Natural killer cell treated with Interleukin-12 subunit alpha and Interleukin-12 subunit beta and Interleukin-15 and Interleukin-18, amount 100 ng/mL, for 72 hours (primary cell): ENCODE data around the gene PPP1R14B. TPM values are rescaled to one million over a fixed set of nuclear protein-coding genes. Genes with fewer than 3 reads are reported as not detected.

ENCODE experiments used
- ATAC-seq, 2 donors: fragments of 150-1000 bp; cut with Tn5 transposase in 1 of 2; sonication (Bioruptor Pico), chemical (Tn5 transposase) in 1 of 2; 2 replicates each; pipeline ENCODE4 v1.10.0; 2021
- DNase-seq: peaks from one replicate; pipeline ENCODE4 v3.0.0; 2022; ENCODE audit warnings: low spot score
- H3K27ac Mint-ChIP-seq, 2 donors: 1 replicate in 1 of 2; 2 replicates in 1 of 2; pipeline ENCODE4 v1.8.0; 2022; ENCODE audit warnings: mixed read lengths in 2 of 2, mild to moderate bottlenecking in 1 of 2, moderate library complexity in 1 of 2
- H3K27me3 Mint-ChIP-seq, 2 donors: 1 replicate in 1 of 2; 2 replicates in 1 of 2; pipeline ENCODE4 v1.8.0; 2022; ENCODE audit warnings: mixed read lengths in 2 of 2
- H3K36me3 Mint-ChIP-seq: one replicate; pipeline ENCODE4 v1.8.0; 2022; ENCODE audit warnings: mixed read lengths
- H3K4me1 Mint-ChIP-seq, 2 donors: 1 replicate in 1 of 2; 2 replicates in 1 of 2; pipeline ENCODE4 v1.8.0; 2022; ENCODE audit warnings: low read depth in 2 of 2, mixed read lengths in 2 of 2, mild to moderate bottlenecking in 1 of 2
- H3K4me3 Mint-ChIP-seq: one replicate; pipeline ENCODE4 v1.8.0; 2022; ENCODE audit warnings: mixed read lengths
- H3K9me3 Mint-ChIP-seq: 2 replicates; pipeline ENCODE4 v1.8.0; 2022; ENCODE audit warnings: mixed read lengths
- total RNA-seq, 2 donors: library from RNA; stranded (reverse); gene quantifications; one replicate each; pipeline ENCODE4 v1.2.3, GENCODE V29; 2022

Gene PPP1R14B
- total RNA-seq, 2 donors from 2014 or later = 130 to 236 TPM

DNA sequence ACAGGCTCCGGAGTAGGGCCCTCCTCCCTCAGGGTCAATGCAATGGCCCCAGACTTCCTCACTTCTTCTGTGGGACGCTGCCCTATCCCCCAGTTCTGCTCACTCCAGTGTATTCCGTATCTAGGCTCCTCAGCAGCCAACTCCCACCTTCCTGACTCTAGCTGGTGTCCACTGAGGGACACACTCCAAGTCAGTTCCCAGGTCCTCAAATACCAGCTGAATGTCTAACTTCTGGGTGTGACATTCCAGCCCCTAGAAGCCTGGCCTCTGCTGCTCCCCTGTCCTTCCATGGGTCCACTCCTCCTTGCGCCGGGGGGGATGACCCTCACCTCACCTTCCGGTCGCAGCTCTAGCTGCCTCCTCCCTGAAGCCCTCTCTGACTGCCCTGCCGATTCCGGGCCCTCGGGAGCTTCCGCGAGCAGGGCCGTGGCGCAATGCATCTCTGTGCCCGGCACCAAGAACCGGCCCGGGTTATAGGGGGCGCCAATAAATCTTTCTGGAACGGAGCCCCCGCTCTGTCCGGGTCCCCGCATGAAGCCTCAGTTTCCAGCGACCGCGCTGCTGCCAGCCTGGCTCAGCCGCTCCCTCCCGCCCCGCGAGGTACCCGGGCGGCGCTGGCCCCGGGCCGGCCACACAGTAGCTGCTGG lies 22.3 kb upstream of the PPP1R14B start:
- H3K4me1 Mint-ChIP-seq = peaks cover 26 to 30% of the 10 kb centered on the region in 2 donors
- ATAC-seq (peak; percentile 52 to 54), DNase-seq (peak; percentile 87)
- no peaks in the 10 kb centered on the region for H3K36me3 Mint-ChIP-seq
- peak overlapping the region; percentile 99 for H3K27ac Mint-ChIP-seq
- H3K4me3 Mint-ChIP-seq = peak overlapping the region; percentile 100
- no peaks in the 10 kb centered on the region for H3K9me3 Mint-ChIP-seq
- no peaks in the 10 kb centered on the region for H3K27me3 Mint-ChIP-seq

DNA sequence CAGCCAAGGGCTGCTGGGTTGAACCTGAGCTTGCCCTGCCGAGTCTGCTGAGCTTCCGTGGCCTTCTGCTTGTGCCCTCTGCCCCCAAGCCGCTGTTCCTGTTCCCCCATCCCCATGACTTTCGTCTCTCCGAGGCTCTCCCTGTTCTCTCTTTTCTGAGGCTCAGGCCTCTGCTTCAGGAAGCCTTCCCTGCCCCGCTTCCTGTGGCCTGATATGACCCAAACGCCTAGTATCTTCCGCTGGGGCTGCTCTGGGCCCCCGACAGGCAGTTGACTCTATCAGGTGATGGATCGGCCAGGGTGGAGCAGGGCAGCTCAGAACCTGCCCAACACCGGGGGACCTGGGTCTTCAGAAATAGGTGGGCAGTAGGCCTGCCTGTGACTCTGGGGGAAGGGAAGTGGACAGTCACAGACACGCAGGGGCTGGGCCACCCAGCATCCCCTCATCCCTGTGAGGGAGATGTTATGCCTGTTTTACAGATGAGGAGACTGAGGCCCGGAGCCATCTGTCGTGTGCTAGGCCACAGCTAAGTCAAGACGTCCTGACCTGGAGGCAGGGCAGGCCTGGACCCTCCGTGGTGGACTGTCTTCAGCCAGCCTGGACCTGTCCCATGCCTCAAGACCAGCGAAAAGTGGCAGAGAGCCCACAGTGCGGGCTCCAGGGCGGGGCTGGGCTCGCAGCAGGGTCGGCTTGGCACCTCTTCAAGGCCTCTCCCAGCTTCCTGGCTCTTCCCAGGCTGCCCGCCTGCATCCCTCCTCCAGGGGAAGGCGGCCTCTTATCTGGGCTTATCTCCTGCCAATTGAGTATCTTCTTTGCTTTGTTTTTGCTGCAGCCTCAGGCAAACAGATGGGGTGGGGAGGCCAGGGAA lies 21.5 kb upstream of the PPP1R14B start:
- H3K27me3 Mint-ChIP-seq = no peaks in the 10 kb centered on the region
- no peaks in the 10 kb centered on the region for H3K36me3 Mint-ChIP-seq
- ATAC-seq (no peak), DNase-seq (no peak)
- H3K9me3 Mint-ChIP-seq = no peaks in the 10 kb centered on the region
- H3K27ac Mint-ChIP-seq = peak overlapping the region; percentile 99
- H3K4me1 Mint-ChIP-seq = peaks cover 26 to 30% of the 10 kb centered on the region in 2 donors
- H3K4me3 Mint-ChIP-seq = peak overlapping the region; percentile 100

- Mint-ChIP-seq H3K36me3 (no peaks in the 10 kb centered on the region), H3K4me1 (peaks cover 28 to 30% of the 10 kb centered on the region in 2 donors), H3K9me3 (no peaks in the 10 kb centered on the region), H3K4me3 (peak overlapping the region; percentile 100), H3K27me3 (no peaks in the 10 kb centered on the region), H3K27ac (peak overlapping the region; percentile 99)
- no peak for DNase-seq
- no peak for ATAC-seq
Observed at GRCh38 chr11:64267207-64267945, 20.6 kb upstream of the PPP1R14B start.

DNA sequence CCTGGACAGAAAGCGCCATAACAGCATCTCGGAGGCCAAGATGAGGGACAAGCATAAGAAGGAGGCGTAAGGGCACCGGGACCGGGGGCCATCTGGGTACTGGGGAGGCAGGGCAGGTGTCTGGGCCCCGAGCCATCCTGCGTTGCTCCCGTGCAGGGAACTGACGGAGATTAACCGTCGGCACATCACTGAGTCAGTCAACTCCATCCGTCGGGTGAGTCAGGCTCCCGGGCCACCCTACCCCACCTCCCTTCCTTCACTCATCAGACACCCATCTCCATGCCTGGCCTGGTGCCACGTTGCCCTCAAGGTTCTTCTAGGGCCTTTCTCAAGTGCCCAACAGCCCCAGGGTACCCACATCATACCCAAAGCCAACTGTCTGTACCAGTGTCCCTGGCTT lies 19.6 kb upstream of the PPP1R14B start:
- Mint-ChIP-seq H3K27ac (no peak overlapping the region), H3K4me3 (no peak overlapping the region), H3K36me3 (no peaks in the 10 kb centered on the region), H3K27me3 (no peaks in the 10 kb centered on the region), H3K4me1 (peaks cover 24% of the 10 kb centered on the region in 2 donors), H3K9me3 (no peaks in the 10 kb centered on the region)
- DNase-seq (no peak), ATAC-seq (no peak)

- DNase-seq = no peak
- Mint-ChIP-seq H3K27ac (no peak overlapping the region), H3K4me1 (peaks cover 24% of the 10 kb centered on the region in 2 donors), H3K36me3 (no peaks in the 10 kb centered on the region), H3K4me3 (no peak overlapping the region), H3K27me3 (no peaks in the 10 kb centered on the region), H3K9me3 (no peaks in the 10 kb centered on the region)
- ATAC-seq = no peak
Observed at GRCh38 chr11:64265176-64266160, 18.7 kb upstream of the PPP1R14B start.

GRCh38 chr11:64264371-64264852 lies 17.7 kb upstream of the PPP1R14B start:
- Mint-ChIP-seq H3K27me3 (no peaks in the 10 kb centered on the region), H3K4me3 (no peak overlapping the region), H3K27ac (no peak overlapping the region), H3K9me3 (no peaks in the 10 kb centered on the region), H3K36me3 (peaks cover 6% of the 10 kb centered on the region), H3K4me1 (peaks cover 27 to 29% of the 10 kb centered on the region in 2 donors)
- ATAC-seq = no peak
- DNase-seq = no peak

DNA sequence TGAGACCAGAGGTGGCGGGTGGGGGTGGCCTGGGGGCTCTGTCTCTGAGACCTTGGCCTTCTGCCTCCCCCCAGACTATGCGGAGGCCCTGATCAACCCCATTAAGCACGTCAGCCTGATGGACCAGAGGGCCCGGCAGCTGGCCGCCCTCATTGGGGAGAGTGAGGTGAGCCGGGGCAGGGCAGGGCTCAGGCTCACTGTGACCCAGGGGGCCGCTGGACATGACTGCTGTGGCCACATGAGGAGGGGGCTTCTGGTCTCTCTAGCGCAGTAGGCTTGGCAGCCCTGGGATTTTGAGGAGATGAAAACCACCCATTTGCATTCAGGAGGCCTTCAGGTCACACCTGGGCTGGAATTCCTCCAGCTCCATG lies 17.2 kb upstream of the PPP1R14B start:
- Mint-ChIP-seq H3K27me3 (no peaks in the 10 kb centered on the region), H3K4me3 (no peak overlapping the region), H3K27ac (no peak overlapping the region), H3K4me1 (peaks cover 25 to 28% of the 10 kb centered on the region in 2 donors), H3K36me3 (peaks cover 8% of the 10 kb centered on the region), H3K9me3 (no peaks in the 10 kb centered on the region)
- ATAC-seq (no peak), DNase-seq (no peak)

DNA sequence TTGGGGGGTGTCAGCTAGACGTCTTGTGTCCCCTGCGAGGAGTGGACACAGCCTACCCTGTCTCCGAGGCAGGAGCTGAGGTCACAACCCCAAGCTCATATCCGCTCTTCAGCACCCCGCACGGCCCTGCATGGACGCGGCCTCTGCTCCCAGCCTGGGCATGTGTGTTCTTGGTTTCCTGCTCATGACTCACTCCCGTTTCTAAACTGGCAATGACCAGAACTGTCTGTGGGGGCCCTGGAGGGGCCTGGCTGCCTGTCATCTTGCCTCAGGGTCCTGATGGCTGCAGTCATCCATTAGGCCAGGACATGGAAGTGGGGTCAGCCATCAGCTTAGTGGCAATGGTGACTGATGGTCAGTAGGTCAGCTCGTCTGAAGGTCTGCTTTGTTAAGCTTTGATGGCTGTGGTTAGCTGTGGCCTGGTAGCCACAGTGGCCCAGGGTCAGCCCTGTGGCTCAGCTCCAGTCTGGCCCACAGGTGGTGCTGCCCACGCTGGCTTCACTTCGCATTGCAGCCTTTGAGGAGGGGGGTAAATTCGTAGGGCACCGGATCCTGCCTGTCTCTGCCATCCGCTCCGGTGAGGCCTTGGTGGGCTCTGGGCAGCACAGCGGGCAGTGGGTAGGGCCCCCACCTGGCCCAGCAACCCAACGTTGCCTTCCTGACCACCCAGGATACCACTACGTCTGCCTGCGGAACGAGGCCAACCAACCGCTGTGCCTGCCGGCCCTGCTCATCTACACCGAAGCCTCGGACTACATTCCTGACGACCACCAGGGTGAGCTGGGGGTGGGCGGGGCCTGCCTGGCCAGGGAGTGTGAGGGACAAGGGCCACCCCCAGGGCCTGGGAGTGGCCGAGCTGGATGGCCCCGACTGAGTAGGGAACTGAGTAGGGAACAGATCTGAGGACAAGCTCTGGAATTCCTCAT lies 16.5 kb upstream of the PPP1R14B start:
- DNase-seq = no peak
- no peaks in the 10 kb centered on the region for H3K9me3 Mint-ChIP-seq
- no peak for ATAC-seq
- no peaks in the 10 kb centered on the region for H3K27me3 Mint-ChIP-seq
- H3K27ac Mint-ChIP-seq = no peak overlapping the region
- H3K36me3 Mint-ChIP-seq = peaks cover 8% of the 10 kb centered on the region
- H3K4me1 Mint-ChIP-seq = peaks cover 19 to 23% of the 10 kb centered on the region in 2 donors
- H3K4me3 Mint-ChIP-seq = no peak overlapping the region

GRCh38 chr11:64262271-64263002 lies 15.7 kb upstream of the PPP1R14B start:
- H3K36me3 Mint-ChIP-seq = peaks cover 8% of the 10 kb centered on the region
- no peak for ATAC-seq
- no peaks in the 10 kb centered on the region for H3K9me3 Mint-ChIP-seq
- peaks cover 11 to 15% of the 10 kb centered on the region in 2 donors for H3K4me1 Mint-ChIP-seq
- H3K27me3 Mint-ChIP-seq = no peaks in the 10 kb centered on the region
- no peak for DNase-seq
- H3K27ac Mint-ChIP-seq = no peak overlapping the region
- no peak overlapping the region for H3K4me3 Mint-ChIP-seq

DNA sequence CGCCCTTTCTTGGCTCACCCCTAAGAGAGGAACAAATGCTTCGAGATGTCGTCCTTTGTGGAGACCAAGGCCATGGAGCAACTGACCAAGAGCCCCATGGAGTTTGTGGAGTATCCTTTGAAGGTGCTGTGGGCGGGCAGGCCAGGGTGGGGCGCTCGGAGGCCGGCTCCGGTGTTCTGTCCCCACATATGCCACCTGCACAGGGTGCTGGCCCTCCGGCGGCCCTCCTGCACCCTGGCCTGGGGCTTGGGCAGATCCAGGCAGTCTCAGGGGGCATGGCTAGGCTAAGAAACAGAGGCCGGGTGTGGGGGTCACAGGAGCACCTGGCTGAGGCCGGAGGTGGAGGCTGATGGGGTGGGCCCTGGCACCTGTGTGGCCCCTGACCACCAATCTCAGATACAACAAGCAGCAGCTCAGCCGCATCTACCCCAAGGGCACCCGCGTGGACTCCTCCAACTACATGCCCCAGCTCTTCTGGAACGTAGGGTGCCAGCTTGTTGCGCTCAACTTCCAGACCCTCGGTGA lies 14.9 kb upstream of the PPP1R14B start:
- ATAC-seq = no peak
- Mint-ChIP-seq H3K27me3 (no peaks in the 10 kb centered on the region), H3K4me1 (peaks cover 10 to 15% of the 10 kb centered on the region in 2 donors), H3K27ac (no peak overlapping the region), H3K9me3 (no peaks in the 10 kb centered on the region), H3K4me3 (no peak overlapping the region), H3K36me3 (peaks cover 8% of the 10 kb centered on the region)
- no peak for DNase-seq

GRCh38 chr11:64260147-64260708 lies 13.5 kb upstream of the PPP1R14B start:
- DNase-seq (no peak), ATAC-seq (peak in 1 of 2 donors; percentile 17)
- Mint-ChIP-seq H3K27ac (peak overlapping the region; percentile 52 to 84), H3K27me3 (no peaks in the 10 kb centered on the region), H3K9me3 (no peaks in the 10 kb centered on the region), H3K4me3 (peak overlapping the region; percentile 6), H3K36me3 (peaks cover 8% of the 10 kb centered on the region), H3K4me1 (peaks cover 10 to 15% of the 10 kb centered on the region in 2 donors)
